NT2/D1 (cell line): ENCODE measurements around the gene ALDH3B2.

Source experiments
- YY1 ChIP-seq: IDR thresholded peaks from 2 replicates; pipeline ENCODE4 v1.6.1; 2011; ENCODE audit not compliant: insufficient read length, insufficient read depth
- ZNF274 ChIP-seq: IDR thresholded peaks from 2 replicates; pipeline ENCODE4 v1.6.1; 2011; ENCODE audit warnings: mild to moderate bottlenecking, low read depth, low read length

- TF ChIP-seq ZNF274, result no peak
- no peak for TF ChIP-seq YY1
Measured at GRCh38 chr11:67663532-67664212, 10.8 kb downstream of the ALDH3B2 start.
